Upper lobe of right lung (tissue), 1 donor: Measurements from ENCODE around the gene EXD3. TPM values are rescaled to one million over a fixed set of nuclear protein-coding genes. Genes with fewer than 3 reads are reported as not detected.

Source experiments
- ATAC-seq: fragments of 200-7000 bp; cut with Tn5 transposase; one replicate; pipeline ENCODE4 v1.9.1; 2020; ENCODE audit warnings: mild to moderate bottlenecking, moderate library complexity
- DNase-seq: peaks from one replicate; pipeline ENCODE4 v3.0.0-alpha.2; 2020
- H3K27ac ChIP-seq: fragments of 200-600 bp; one replicate; pipeline ENCODE4 v1.8.0; 2022
- H3K27me3 ChIP-seq: fragments of 200-600 bp; one replicate; pipeline ENCODE4 v1.8.0; 2022; ENCODE audit warnings: mild to moderate bottlenecking
- H3K36me3 ChIP-seq: fragments of 200-600 bp; one replicate; pipeline ENCODE4 v1.8.0; 2022
- H3K4me1 ChIP-seq: fragments of 200-600 bp; one replicate; pipeline ENCODE4 v1.8.0; 2022
- H3K4me3 ChIP-seq: fragments of 200-600 bp; one replicate; pipeline ENCODE4 v1.8.0; 2022; ENCODE audit warnings: mild to moderate bottlenecking
- H3K9me3 ChIP-seq: fragments of 200-600 bp; one replicate; pipeline ENCODE4 v1.8.0; 2022
- CTCF ChIP-seq: fragments of 200-600 bp; IDR thresholded peaks from one replicate; pipeline ENCODE4 v1.8.0; 2022; ENCODE audit warnings: antibody characterized with exemption
- intact Hi-C: fragments of 100-400 bp; cut with DNase I; formaldehyde crosslinking; loops from one replicate; pipeline ENCODE4 v1.11.0; 2022
- total RNA-seq: library from RNA; stranded (reverse); fragmentation: NEBNext Ultra II Directional; extraction: Animal tissue kit (Norgen Biotek cat#: 25700); gene quantifications from one replicate; pipeline ENCODE4 v1.2.1, GENCODE V29; 2021
- donor health status: DM: no; HTN: yes; CAD: no; lungs with severe emphysema.

Gene EXD3
- total RNA-seq, 1 donor from 2014 or later = 27.3 TPM

GRCh38 chr9:137325799-137326198 lies 97.2 kb downstream of the EXD3 start:
- no peak for TF ChIP-seq CTCF
- H3K4me1 ChIP-seq = peaks cover 4% of the 10 kb centered on the region
- H3K4me3 ChIP-seq = no peak overlapping the region
- intact Hi-C loops = no loop called here
- DNase-seq (no peak), ATAC-seq (no peak)
- H3K9me3 ChIP-seq = no peaks in the 10 kb centered on the region
- H3K36me3 ChIP-seq = no peaks in the 10 kb centered on the region
- no peak overlapping the region for H3K27ac ChIP-seq
- no peaks in the 10 kb centered on the region for H3K27me3 ChIP-seq

DNA sequence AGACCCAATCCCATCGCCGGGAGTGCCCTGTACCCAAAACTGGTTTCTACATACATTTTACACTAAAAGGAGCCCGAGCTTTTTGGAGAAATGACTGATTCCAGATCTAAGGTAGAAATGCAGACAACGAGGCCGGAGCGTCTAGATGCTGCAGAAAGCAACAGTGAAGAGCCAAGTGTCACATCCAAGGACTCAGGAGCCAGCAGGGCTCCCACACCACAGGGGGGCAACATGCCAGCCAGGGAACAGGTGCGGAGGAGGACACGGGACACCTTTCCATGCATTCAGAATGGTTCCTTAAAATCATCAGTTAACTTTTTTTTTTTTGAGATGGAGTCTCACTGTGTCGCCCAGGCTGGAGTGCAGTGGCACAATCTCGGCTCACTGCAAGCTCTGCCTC lies 97.8 kb downstream of the EXD3 start:
- no peak overlapping the region for H3K4me3 ChIP-seq
- H3K9me3 ChIP-seq = no peaks in the 10 kb centered on the region
- peaks cover 11% of the 10 kb centered on the region for H3K4me1 ChIP-seq
- H3K27ac ChIP-seq = no peak overlapping the region
- TF ChIP-seq CTCF = no peak
- DNase-seq (no peak), ATAC-seq (no peak)
- no peaks in the 10 kb centered on the region for H3K27me3 ChIP-seq
- intact Hi-C loops = no loop called here
- H3K36me3 ChIP-seq = no peaks in the 10 kb centered on the region

- Histone ChIP-seq H3K27me3 (no peaks in the 10 kb centered on the region), H3K4me1 (peaks cover 21% of the 10 kb centered on the region), H3K4me3 (no peak overlapping the region), H3K36me3 (no peaks in the 10 kb centered on the region), H3K27ac (no peak overlapping the region), H3K9me3 (no peaks in the 10 kb centered on the region)
- intact Hi-C loops = no loop called here
- no peak for TF ChIP-seq CTCF
- ATAC-seq (no peak), DNase-seq (peak; percentile 32)
These were observed 99.2 kb downstream of the EXD3 start for GRCh38 chr9:137323531-137324331.

- Histone ChIP-seq H3K36me3 (no peaks in the 10 kb centered on the region), H3K9me3 (no peaks in the 10 kb centered on the region), H3K4me3 (no peak overlapping the region), H3K27me3 (peaks cover 2% of the 10 kb centered on the region), H3K27ac (no peak overlapping the region), H3K4me1 (peaks cover 21% of the 10 kb centered on the region)
- DNase-seq = peak; percentile 52
- intact Hi-C loops = no loop called here
- ATAC-seq = no peak
- no peak for TF ChIP-seq CTCF
These were observed 101.1 kb downstream of the EXD3 start for GRCh38 chr9:137321726-137322361.

GRCh38 chr9:137320555-137321384 lies 102.2 kb downstream of the EXD3 start:
- peak overlapping the region; percentile 55 for H3K27ac ChIP-seq

More at GRCh38 chr9:137320555-137321384, 102.2 kb downstream of the EXD3 start:
- intact Hi-C loops = no loop called here
- no peak overlapping the region for H3K4me3 ChIP-seq
- H3K9me3 ChIP-seq = no peaks in the 10 kb centered on the region
- ATAC-seq = no peak
- DNase-seq = peak; percentile 66
- no peak for TF ChIP-seq CTCF
- no peaks in the 10 kb centered on the region for H3K36me3 ChIP-seq
- H3K4me1 ChIP-seq = peaks cover 28% of the 10 kb centered on the region
- H3K27me3 ChIP-seq = peaks cover 9% of the 10 kb centered on the region
